GM12878 (cell line): Measurements from ENCODE around the gene ASTL. TPM values are rescaled to one million over a fixed set of nuclear protein-coding genes. Genes with fewer than 3 reads are reported as not detected.

Source experiments
- BCL11A ChIP-seq: IDR thresholded peaks from 2 replicates; pipeline ENCODE4 v1.6.1; 2011; ENCODE audit warnings: low read depth, low read length
- BRCA1 ChIP-seq: IDR thresholded peaks from 2 replicates; pipeline ENCODE4 v1.6.1; 2011; ENCODE audit warnings: low read depth, low read length, improper control_type of control experiment
- CBX5 ChIP-seq: sonication (generic); IDR thresholded peaks from 2 replicates; pipeline ENCODE4 v1.6.1; 2016; ENCODE audit warnings: low read depth, moderate library complexity, mild to moderate bottlenecking, inconsistent platforms
- EGR1 ChIP-seq, 2 experiments: IDR thresholded peaks; 1 replicate in 1 of 2; 2 replicates in 1 of 2; pipeline ENCODE4 v1.6.1; 2011 to 2012; ENCODE audit warnings: low read depth in 2 of 2, low read length in 2 of 2, borderline replicate concordance in 1 of 2, mild to moderate bottlenecking in 1 of 2, moderate library complexity in 1 of 2
- ETV6 ChIP-seq, 2 experiments: fragments of 450-650 bp in 1 of 2; IDR thresholded peaks in 1 of 2; conservative IDR thresholded peaks in 1 of 2; 2 replicates each; pipeline ENCODE4 v1.6.1; 2014; ENCODE audit warnings: antibody characterized with exemption in 1 of 2, borderline replicate concordance in 1 of 2, low read depth in 1 of 2, mild to moderate bottlenecking in 1 of 2, moderate library complexity in 1 of 2
- GATAD2B ChIP-seq: fragments of 450-650 bp; conservative IDR thresholded peaks from 2 replicates; pipeline ENCODE4 v1.6.1; 2017; ENCODE audit warnings: low read depth, mild to moderate bottlenecking, moderate library complexity
- JUND ChIP-seq: IDR thresholded peaks from 2 replicates; pipeline ENCODE4 v1.6.1; 2012; ENCODE audit warnings: low read depth, mild to moderate bottlenecking, low read length, improper control_type of control experiment, moderate library complexity
- KDM1A ChIP-seq: fragments of 200-600 bp; sonication (generic); IDR thresholded peaks from 2 replicates; pipeline ENCODE4 v1.6.1; 2016; ENCODE audit warnings: borderline replicate concordance
- NFXL1 ChIP-seq: fragments of 450-650 bp; IDR thresholded peaks from 2 replicates; pipeline ENCODE4 v1.6.1; 2017; ENCODE audit warnings: antibody characterized with exemption, mild to moderate bottlenecking, borderline replicate concordance
- NR2F1 ChIP-seq: fragments of 450-650 bp; conservative IDR thresholded peaks from 2 replicates; pipeline ENCODE4 v1.6.1; 2017; ENCODE audit warnings: mild to moderate bottlenecking
- PML ChIP-seq: IDR thresholded peaks from 2 replicates; pipeline ENCODE4 v1.6.1; 2012; ENCODE audit warnings: low read length, inconsistent platforms
- RELA ChIP-seq: fragments of 450-650 bp; IDR thresholded peaks from 2 replicates; pipeline ENCODE4 v1.8.0; 2014; ENCODE audit warnings: borderline replicate concordance; ENCODE audit not compliant: partially characterized antibody
- SREBF2 ChIP-seq: IDR thresholded peaks from 2 replicates; pipeline ENCODE4 v1.6.1; 2012; ENCODE audit warnings: mild to moderate bottlenecking, low read length
- ZBTB11 ChIP-seq: fragments of 450-650 bp; formaldehyde crosslinking; IDR thresholded peaks from 2 replicates; pipeline ENCODE4 v1.5.0; 2022; ENCODE audit warnings: mild to moderate bottlenecking, missing genetic modification characterization
- ZBTB40 ChIP-seq: fragments of 450-650 bp; IDR thresholded peaks from 2 replicates; pipeline ENCODE4 v1.6.1; 2016; ENCODE audit warnings: mild to moderate bottlenecking, moderate library complexity, borderline replicate concordance
- ZNF207 ChIP-seq: fragments of 450-650 bp; IDR thresholded peaks from 2 replicates; pipeline ENCODE4 v1.6.1; 2014; ENCODE audit warnings: antibody characterized with exemption, mild to moderate bottlenecking, borderline replicate concordance
- polyA plus RNA-seq, 11 experiments: library from polyadenylated mRNA; depleted of rRNA in 4 of 11; unstranded in 6 of 11; stranded (reverse) in 5 of 11; fragments of >200 nt; fragmentation: Nextera tagmentation in 4 of 11; fragmentation: Illumina TruSeq in 1 of 11; extraction: Ambion mirVana in 4 of 11; extraction: Trizol in 1 of 11; gene quantifications; 1 replicate in 1 of 11; 2 replicates in 10 of 11; pipeline versions ENCODE4 v1.2.1 to v1.2.3, GENCODE V29; 2011 to 2016; ENCODE audit warnings: inconsistent platforms in 2 of 11, missing spikeins in 2 of 11, low read depth in 1 of 11
- total RNA-seq, 4 experiments: library from RNA; depleted of rRNA in 3 of 4; stranded (reverse); fragments of >200 nt in 3 of 4; fragmentation: Illumina TruSeq in 1 of 4; extraction: Trizol in 1 of 4; gene quantifications; 2 replicates each; pipeline versions ENCODE4 v1.2.1 to v1.2.3, GENCODE V29; 2013 to 2021
- TF ChIP-seq, protein P1 (sequence below): fragments of 450-650 bp; IDR thresholded peaks from 2 replicates; pipeline ENCODE4 v1.6.1; 2017; ENCODE audit warnings: mild to moderate bottlenecking, moderate library complexity

The ASTL gene
- total and polyA plus RNA-seq, 10 of the 15 experiments (the other 5 are each of a cell fraction or from before 2014, with no cell fraction given): 0.18 to 1.0 (median 0.38) TPM; not detected in 4

DNA sequence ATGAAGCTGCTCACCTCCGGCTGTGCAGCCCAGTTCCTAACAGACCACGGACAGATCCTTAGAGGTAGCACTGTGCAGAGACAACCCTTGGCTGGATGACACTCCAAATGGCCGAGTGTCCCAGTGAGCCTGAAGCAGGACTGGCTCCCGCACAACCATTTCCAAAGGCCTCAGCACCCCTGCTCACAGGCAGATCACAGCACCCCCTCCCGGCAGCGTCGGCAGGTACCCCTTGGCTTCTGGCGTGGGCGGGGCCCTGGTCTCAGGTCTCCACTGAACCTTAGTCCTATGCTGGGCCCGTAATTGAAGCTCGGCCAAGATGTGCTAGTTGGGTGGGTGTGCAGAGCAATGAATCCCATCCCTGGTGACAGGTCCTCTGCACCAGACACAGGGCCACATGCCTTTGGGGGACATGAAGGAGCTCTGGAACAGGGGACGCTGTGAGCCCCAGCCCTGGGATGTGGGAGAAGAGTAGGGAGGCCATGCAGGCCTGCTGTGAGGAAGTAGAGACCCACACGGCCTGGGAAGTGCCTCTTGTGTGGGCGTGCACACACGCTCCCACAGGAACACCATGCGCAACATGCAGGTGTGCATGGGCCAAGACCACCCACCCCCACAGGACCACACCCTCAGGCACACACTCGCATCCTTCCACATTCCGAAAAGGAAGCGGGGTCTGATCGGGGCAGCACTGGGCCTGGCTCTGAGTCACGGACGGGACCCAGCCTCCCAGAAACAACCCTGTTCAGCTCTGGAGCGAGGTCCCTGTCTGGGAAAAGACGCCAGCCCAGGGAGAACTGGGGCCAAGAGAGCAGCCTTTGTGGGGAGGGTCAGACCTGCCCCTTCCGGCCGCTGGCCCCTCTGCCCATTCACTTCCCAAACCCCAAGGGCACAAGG is 4.2 kb upstream of the ASTL start (continued):
- TF ChIP-seq ETV6 (conservative IDR thresholded peaks at IDR 0.05 in 1 of 2, IDR thresholded peaks at IDR 0.05 in 1 of 2; ENCODE audit: borderline replicate concordance in 1 of 2, low read depth in 1 of 2): no peak; a peak in 1 of 4 replicates
- TF ChIP-seq, protein P1, sequence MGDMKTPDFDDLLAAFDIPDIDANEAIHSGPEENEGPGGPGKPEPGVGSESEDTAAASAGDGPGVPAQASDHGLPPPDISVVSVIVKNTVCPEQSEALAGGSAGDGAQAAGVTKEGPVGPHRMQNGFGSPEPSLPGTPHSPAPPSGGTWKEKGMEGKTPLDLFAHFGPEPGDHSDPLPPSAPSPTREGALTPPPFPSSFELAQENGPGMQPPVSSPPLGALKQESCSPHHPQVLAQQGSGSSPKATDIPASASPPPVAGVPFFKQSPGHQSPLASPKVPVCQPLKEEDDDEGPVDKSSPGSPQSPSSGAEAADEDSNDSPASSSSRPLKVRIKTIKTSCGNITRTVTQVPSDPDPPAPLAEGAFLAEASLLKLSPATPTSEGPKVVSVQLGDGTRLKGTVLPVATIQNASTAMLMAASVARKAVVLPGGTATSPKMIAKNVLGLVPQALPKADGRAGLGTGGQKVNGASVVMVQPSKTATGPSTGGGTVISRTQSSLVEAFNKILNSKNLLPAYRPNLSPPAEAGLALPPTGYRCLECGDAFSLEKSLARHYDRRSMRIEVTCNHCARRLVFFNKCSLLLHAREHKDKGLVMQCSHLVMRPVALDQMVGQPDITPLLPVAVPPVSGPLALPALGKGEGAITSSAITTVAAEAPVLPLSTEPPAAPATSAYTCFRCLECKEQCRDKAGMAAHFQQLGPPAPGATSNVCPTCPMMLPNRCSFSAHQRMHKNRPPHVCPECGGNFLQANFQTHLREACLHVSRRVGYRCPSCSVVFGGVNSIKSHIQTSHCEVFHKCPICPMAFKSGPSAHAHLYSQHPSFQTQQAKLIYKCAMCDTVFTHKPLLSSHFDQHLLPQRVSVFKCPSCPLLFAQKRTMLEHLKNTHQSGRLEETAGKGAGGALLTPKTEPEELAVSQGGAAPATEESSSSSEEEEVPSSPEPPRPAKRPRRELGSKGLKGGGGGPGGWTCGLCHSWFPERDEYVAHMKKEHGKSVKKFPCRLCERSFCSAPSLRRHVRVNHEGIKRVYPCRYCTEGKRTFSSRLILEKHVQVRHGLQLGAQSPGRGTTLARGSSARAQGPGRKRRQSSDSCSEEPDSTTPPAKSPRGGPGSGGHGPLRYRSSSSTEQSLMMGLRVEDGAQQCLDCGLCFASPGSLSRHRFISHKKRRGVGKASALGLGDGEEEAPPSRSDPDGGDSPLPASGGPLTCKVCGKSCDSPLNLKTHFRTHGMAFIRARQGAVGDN: peak; percentile 53
- TF ChIP-seq RELA: peak; percentile 50
- no peak for TF ChIP-seq CBX5
- TF ChIP-seq EGR1 (IDR thresholded peaks at IDR 0.05; ENCODE audit: borderline replicate concordance in 1 of 2, low read depth in 2 of 2, low read length in 2 of 2): peak in 1 of 2 experiments; percentile 94; a peak in 2 of 3 replicates
- TF ChIP-seq NFXL1: no peak
- 0 out of 2 replicates have a peak, but pooled peaks have one; percentile 46 for TF ChIP-seq ZNF207
- TF ChIP-seq BCL11A: peak; percentile 68
- TF ChIP-seq ZBTB40: no peak
- TF ChIP-seq BRCA1: peak; percentile 39; the same call in 1 of the 2 replicates
- TF ChIP-seq SREBF2: no peak
- no peak for TF ChIP-seq NR2F1
- no peak for TF ChIP-seq PML
- TF ChIP-seq KDM1A: no peak
- no peak; the same call in 1 of the 2 replicates for TF ChIP-seq JUND
- TF ChIP-seq ZBTB11 (CRISPR knock-in tag): peak; percentile 38; the same call in 1 of the 2 replicates
- TF ChIP-seq GATAD2B: peak; percentile 54; the same call in 1 of the 2 replicates
